Endometrial microvascular endothelial cells (primary cell): Measurements from ENCODE around the gene RAB25. TPM values are rescaled to one million over a fixed set of nuclear protein-coding genes. Genes with fewer than 3 reads are reported as not detected.
"Not testable (repeated sequence)": the region's sequence is repeated elsewhere in the genome, so short reads cannot be mapped to it uniquely, and the experiment has no call there.

Experiments
- in situ Hi-C: cut with HindIII; loops from 2 replicates; pipeline ENCODE4 v1.10.0; 2017; ENCODE audit warnings: low sequenced_read_pairs, low pct_unique_long_range_greater_than_20kb; ENCODE audit errors: inconsistent ontology term
- total RNA-seq: library from RNA; depleted of rRNA; stranded (reverse); fragments of >200 nt; gene quantifications from one replicate; pipeline ENCODE4 v1.2.3, GENCODE V29; 2015; ENCODE audit errors: inconsistent ontology term

Gene RAB25
- total RNA-seq, 1 donor from 2014 or later, result not detected

- in situ Hi-C loops, result no loop called here
These were observed 7.0 kb upstream of the RAB25 start, which contains the start of gene UBQLN4 for GRCh38 chr1:156053768-156054499. Gene UBQLN4, minus strand, starts transcription at chr1:156053798. Its CDS starts 97 bp downstream, at chr1:156053701.

- in situ Hi-C loops, result no loop called here
These were observed 6.3 kb upstream of the RAB25 start, which contains the start of gene LAMTOR2 for GRCh38 chr1:156054500-156055280. Gene LAMTOR2, plus strand, starts transcription at chr1:156054782. Its CDS starts 108 bp downstream, at chr1:156054890.

GRCh38 chr1:156055281-156056048 is 5.5 kb upstream of the RAB25 start:
- in situ Hi-C loops, result no loop called here

- in situ Hi-C loops, result no loop called here
These were observed 4.6 kb upstream of the RAB25 start for GRCh38 chr1:156056326-156056849.

- in situ Hi-C loops, result no loop called here
These were observed 1.2 kb downstream of the RAB25 start for GRCh38 chr1:156062189-156062588.

GRCh38 chr1:156063997-156064285 is 3.0 kb downstream of the RAB25 start:
- in situ Hi-C loops, result no loop called here

GRCh38 chr1:156064615-156065014 is 3.7 kb downstream of the RAB25 start:
- in situ Hi-C loops, result no loop called here

GRCh38 chr1:156065212-156065611 is 4.3 kb downstream of the RAB25 start:
- in situ Hi-C loops, result no loop called here

GRCh38 chr1:156065871-156066270 is 4.9 kb downstream of the RAB25 start:
- in situ Hi-C loops, result no loop called here

- in situ Hi-C loops, result no loop called here
These were observed 6.3 kb downstream of the RAB25 start for GRCh38 chr1:156067262-156067661.

GRCh38 chr1:156069490-156070455 is 8.8 kb downstream of the RAB25 start:
- in situ Hi-C loops, result no loop called here

GRCh38 chr1:156070548-156070947 is 9.6 kb downstream of the RAB25 start:
- in situ Hi-C loops, result no loop called here

- in situ Hi-C loops, result not testable (repeated sequence)
These were observed 10.4 kb downstream of the RAB25 start for GRCh38 chr1:156071332-156071816.

GRCh38 chr1:156072251-156072650 is 11.3 kb downstream of the RAB25 start:
- in situ Hi-C loops, result no loop called here

- in situ Hi-C loops, result no loop called here
These were observed 12.2 kb downstream of the RAB25 start for GRCh38 chr1:156073110-156073687.

- in situ Hi-C loops, result no loop called here
These were observed 12.8 kb downstream of the RAB25 start for GRCh38 chr1:156073740-156074139.

- in situ Hi-C loops, result no loop called here
These were observed 13.7 kb downstream of the RAB25 start for GRCh38 chr1:156074661-156075060.

- in situ Hi-C loops, result no loop called here
These were observed 14.2 kb downstream of the RAB25 start for GRCh38 chr1:156075162-156075561.
